Cardiac muscle cell (in vitro differentiated cells and primary cell): ENCODE results near the gene MOV10L1. TPM values are rescaled to one million over a fixed set of nuclear protein-coding genes. Genes with fewer than 3 reads are reported as not detected.

ENCODE experiments used
- DNase-seq, 2 donors: peaks; one replicate each; pipeline versions ENCODE4 v3.0.0 to v3.0.0-alpha.2; 2010 to 2017; ENCODE audit warnings: low read depth in 1 of 2, low spot score in 1 of 2
- H3K27ac ChIP-seq: fragments of 200-600 bp; sonication (generic); 2 replicates; pipeline ENCODE4 v1.5.1; 2016
- H3K27me3 ChIP-seq: fragments of 200-600 bp; sonication (generic); 2 replicates; pipeline ENCODE4 v1.6.0; 2016; ENCODE audit warnings: control low read depth
- H3K36me3 ChIP-seq: fragments of 200-600 bp; sonication (generic); 2 replicates; pipeline ENCODE4 v1.5.1; 2016; ENCODE audit warnings: control low read depth
- H3K4me1 ChIP-seq: fragments of 200-600 bp; sonication (generic); 2 replicates; pipeline ENCODE4 v1.8.1; 2017; ENCODE audit warnings: low read depth, mild to moderate bottlenecking, mixed run types
- H3K4me3 ChIP-seq: fragments of 200-600 bp; sonication (generic); 2 replicates; pipeline ENCODE4 v1.5.1; 2016; ENCODE audit warnings: mild to moderate bottlenecking
- H3K9me3 ChIP-seq: fragments of 200-600 bp; sonication (generic); 2 replicates; pipeline ENCODE4 v1.5.1; 2017; ENCODE audit warnings: low read depth, mild to moderate bottlenecking, control low read depth
- polyA plus RNA-seq: library from polyadenylated mRNA; unstranded; fragments of >200 nt; fragmentation: Nextera tagmentation; extraction: Ambion mirVana; gene quantifications from 2 replicates; pipeline ENCODE4 v1.2.1, GENCODE V29; 2016
- total RNA-seq: library from RNA; depleted of rRNA; stranded (reverse); fragments of >200 nt; gene quantifications from 2 replicates; pipeline ENCODE4 v1.2.3, GENCODE V29; 2016
- TF ChIP-seq, protein P1 (sequence below): IDR thresholded peaks from 2 replicates; pipeline ENCODE4 v1.5.1; 2012; ENCODE audit warnings: low read depth, mild to moderate bottlenecking, low read length

The MOV10L1 gene
- total and polyA plus RNA-seq, 2 experiments from 2014 or later: 1.1 TPM; not detected in 1

DNA sequence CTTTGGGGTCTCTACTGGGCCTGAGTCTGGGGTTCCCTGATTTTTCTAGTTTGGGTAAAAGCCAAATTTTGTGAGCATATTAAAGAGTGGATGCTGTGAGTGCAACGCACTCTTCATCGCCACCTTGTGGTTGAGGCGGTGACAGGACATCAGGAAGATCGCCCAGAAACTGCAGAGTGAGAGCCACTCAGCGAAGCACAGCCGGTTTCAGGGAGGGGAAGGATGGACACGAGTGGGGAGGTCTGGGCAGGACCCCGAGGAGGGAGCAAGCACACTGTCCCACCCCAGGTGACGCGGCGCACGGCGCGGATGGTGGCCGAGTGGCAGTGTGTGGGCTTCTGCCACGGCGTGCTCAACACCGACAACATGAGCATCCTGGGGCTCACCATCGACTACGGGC, 120.1 kb downstream of the MOV10L1 start:
- H3K9me3 ChIP-seq: no peaks in the 10 kb centered on the region
- TF ChIP-seq, protein P1, sequence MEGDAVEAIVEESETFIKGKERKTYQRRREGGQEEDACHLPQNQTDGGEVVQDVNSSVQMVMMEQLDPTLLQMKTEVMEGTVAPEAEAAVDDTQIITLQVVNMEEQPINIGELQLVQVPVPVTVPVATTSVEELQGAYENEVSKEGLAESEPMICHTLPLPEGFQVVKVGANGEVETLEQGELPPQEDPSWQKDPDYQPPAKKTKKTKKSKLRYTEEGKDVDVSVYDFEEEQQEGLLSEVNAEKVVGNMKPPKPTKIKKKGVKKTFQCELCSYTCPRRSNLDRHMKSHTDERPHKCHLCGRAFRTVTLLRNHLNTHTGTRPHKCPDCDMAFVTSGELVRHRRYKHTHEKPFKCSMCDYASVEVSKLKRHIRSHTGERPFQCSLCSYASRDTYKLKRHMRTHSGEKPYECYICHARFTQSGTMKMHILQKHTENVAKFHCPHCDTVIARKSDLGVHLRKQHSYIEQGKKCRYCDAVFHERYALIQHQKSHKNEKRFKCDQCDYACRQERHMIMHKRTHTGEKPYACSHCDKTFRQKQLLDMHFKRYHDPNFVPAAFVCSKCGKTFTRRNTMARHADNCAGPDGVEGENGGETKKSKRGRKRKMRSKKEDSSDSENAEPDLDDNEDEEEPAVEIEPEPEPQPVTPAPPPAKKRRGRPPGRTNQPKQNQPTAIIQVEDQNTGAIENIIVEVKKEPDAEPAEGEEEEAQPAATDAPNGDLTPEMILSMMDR: peak; percentile 82

GRCh38 chr22:50210378-50211139, 120.8 kb downstream of the MOV10L1 start:
- peaks cover 25% of the 10 kb centered on the region for H3K36me3 ChIP-seq

More for the DNA sequence above, 120.1 kb downstream of the MOV10L1 start:
- Histone ChIP-seq H3K4me1 (no peaks in the 10 kb centered on the region), H3K36me3 (peaks cover 25% of the 10 kb centered on the region), H3K27ac (no peak overlapping the region), H3K4me3 (no peak overlapping the region), H3K27me3 (no peaks in the 10 kb centered on the region)
- DNase-seq: peak; percentile 71 to 76

DNA sequence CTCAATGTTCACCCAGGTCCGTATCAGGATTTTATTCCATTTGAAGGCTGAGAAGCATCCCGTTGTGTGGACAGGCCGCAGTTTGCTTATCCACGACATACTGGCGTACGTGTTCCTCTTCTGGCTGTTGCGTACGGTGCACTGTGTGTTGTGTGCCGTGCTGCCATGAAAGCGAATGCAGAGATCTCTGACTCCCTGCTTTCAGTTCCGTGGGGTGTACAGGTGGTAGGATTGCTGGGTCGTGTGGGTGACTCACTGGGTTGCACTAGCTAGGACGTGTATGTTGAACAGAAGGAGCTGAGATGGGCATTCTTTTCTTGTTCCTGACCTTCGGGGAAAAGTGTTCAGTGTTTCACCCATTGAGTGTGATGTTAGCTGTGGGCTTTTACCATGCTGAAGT, 121.3 kb downstream of the MOV10L1 start:
- DNase-seq: no peak
- H3K4me1 ChIP-seq: no peaks in the 10 kb centered on the region
- H3K27me3 ChIP-seq: no peaks in the 10 kb centered on the region
- peaks cover 26% of the 10 kb centered on the region for H3K36me3 ChIP-seq
- no peak overlapping the region for H3K4me3 ChIP-seq
- H3K27ac ChIP-seq: no peak overlapping the region
- no peaks in the 10 kb centered on the region for H3K9me3 ChIP-seq
- TF ChIP-seq, protein P1: no peak

More at GRCh38 chr22:50210378-50211139, 120.8 kb downstream of the MOV10L1 start:
- Histone ChIP-seq H3K4me3 (no peak overlapping the region), H3K27me3 (no peaks in the 10 kb centered on the region), H3K4me1 (no peaks in the 10 kb centered on the region), H3K27ac (no peak overlapping the region), H3K9me3 (no peaks in the 10 kb centered on the region)
- no peak for DNase-seq
- TF ChIP-seq, protein P1: no peak

Other genes with a start within 250 kb of the MOV10L1 start
- gene ZBED4, start 236.2 kb upstream of the MOV10L1 start, total RNA-seq: 11.4 and 18.4 TPM in 2 replicates
- 10.6 and 11.1 TPM in 2 replicates for gene ZBED4, start 236.2 kb upstream of the MOV10L1 start, polyA plus RNA-seq
- 10.5 and 21.0 TPM in 2 replicates for gene ALG12, start 171.6 kb upstream of the MOV10L1 start, total RNA-seq
- 19.2 and 38.0 TPM in 2 replicates for gene ALG12, start 171.6 kb upstream of the MOV10L1 start, polyA plus RNA-seq
- 36.0 and 109 TPM in 2 replicates for gene CRELD2, start 171.4 kb upstream of the MOV10L1 start, total RNA-seq
- gene CRELD2, start 171.4 kb upstream of the MOV10L1 start, polyA plus RNA-seq: 37.6 and 112 TPM in 2 replicates
- 37.4 and 62.2 TPM in 2 replicates for gene PIM3, start 129.2 kb upstream of the MOV10L1 start, total RNA-seq
- gene PIM3, start 129.2 kb upstream of the MOV10L1 start, polyA plus RNA-seq: 46.1 and 74.4 TPM in 2 replicates
- 1.8 TPM in 1 of 2 replicates, not detected in the other for gene IL17REL, start 77.2 kb upstream of the MOV10L1 start, total RNA-seq
- not detected in 2 replicates for gene IL17REL, start 77.2 kb upstream of the MOV10L1 start, polyA plus RNA-seq
- not detected in 2 replicates for gene TTLL8, start 31.7 kb upstream of the MOV10L1 start, total RNA-seq
- gene TTLL8, start 31.7 kb upstream of the MOV10L1 start, polyA plus RNA-seq: not detected in 2 replicates
- gene MLC1, start 4.6 kb upstream of the MOV10L1 start, total RNA-seq: 0.11 and 0.27 TPM in 2 replicates
- 0.32 TPM in 1 of 2 replicates, not detected in the other for gene MLC1, start 4.6 kb upstream of the MOV10L1 start, polyA plus RNA-seq
- gene PANX2, start 80.7 kb downstream of the MOV10L1 start, total RNA-seq: 22.1 and 30.9 TPM in 2 replicates
- 6.9 and 9.5 TPM in 2 replicates for gene PANX2, start 80.7 kb downstream of the MOV10L1 start, polyA plus RNA-seq
- 38.3 and 50.7 TPM in 2 replicates for gene TRABD, start 95.9 kb downstream of the MOV10L1 start, total RNA-seq
- 59.6 and 72.3 TPM in 2 replicates for gene TRABD, start 95.9 kb downstream of the MOV10L1 start, polyA plus RNA-seq
- 39.4 and 54.5 TPM in 2 replicates for gene SELENOO, start 111.0 kb downstream of the MOV10L1 start, total RNA-seq
- 29.8 and 30.2 TPM in 2 replicates for gene SELENOO, start 111.0 kb downstream of the MOV10L1 start, polyA plus RNA-seq
- 32.9 and 46.1 TPM in 2 replicates for gene TUBGCP6, start 155.0 kb downstream of the MOV10L1 start, total RNA-seq
- gene TUBGCP6, start 155.0 kb downstream of the MOV10L1 start, polyA plus RNA-seq: 32.6 and 48.3 TPM in 2 replicates
- 28.4 and 57.3 TPM in 2 replicates for gene HDAC10, start 161.3 kb downstream of the MOV10L1 start, total RNA-seq
- gene HDAC10, start 161.3 kb downstream of the MOV10L1 start, polyA plus RNA-seq: 19.8 and 20.8 TPM in 2 replicates
- gene MAPK12, start 171.7 kb downstream of the MOV10L1 start, total RNA-seq: 45.5 and 52.1 TPM in 2 replicates
- gene MAPK12, start 171.7 kb downstream of the MOV10L1 start, polyA plus RNA-seq: 61.5 and 67.1 TPM in 2 replicates
- 0.49 and 0.63 TPM in 2 replicates for gene MAPK11, start 180.4 kb downstream of the MOV10L1 start, total RNA-seq
- gene MAPK11, start 180.4 kb downstream of the MOV10L1 start, polyA plus RNA-seq: 0.12 TPM in 1 of 2 replicates, not detected in the other
- gene PLXNB2, start 217.6 kb downstream of the MOV10L1 start, total RNA-seq: 142 and 195 TPM in 2 replicates
- 77.0 and 83.2 TPM in 2 replicates for gene PLXNB2, start 217.6 kb downstream of the MOV10L1 start, polyA plus RNA-seq
- gene DENND6B, start 237.0 kb downstream of the MOV10L1 start, total RNA-seq: 7.0 and 7.9 TPM in 2 replicates
- 10.6 and 13.3 TPM in 2 replicates for gene DENND6B, start 237.0 kb downstream of the MOV10L1 start, polyA plus RNA-seq